ENCODE data around the gene PSMG2.
"Not testable (repeated sequence)": the region's sequence is repeated elsewhere in the genome, so short reads cannot be mapped to it uniquely, and the experiment has no call there.

PSMG2 gene

DNA sequence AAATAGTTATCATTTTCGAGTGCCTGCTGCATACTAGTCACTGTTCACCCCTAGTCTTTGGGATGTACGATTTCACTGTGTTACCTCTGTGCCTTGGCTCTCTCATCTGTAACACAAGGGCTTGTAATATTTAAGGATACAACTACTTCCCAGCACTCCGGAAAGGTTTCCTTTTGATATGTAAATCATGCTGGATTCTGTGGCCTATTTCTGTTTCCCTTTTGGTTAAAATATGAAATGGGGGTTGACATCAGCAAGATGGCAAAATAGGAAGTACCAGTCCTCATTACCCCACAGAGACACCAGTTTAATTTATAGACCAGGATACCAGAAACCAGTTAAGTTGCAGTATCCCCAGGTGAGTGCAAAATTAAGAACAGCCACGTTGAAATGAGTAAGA is 23.5 kb downstream of the PSMG2 start:
- DNase-seq: no peak

DNA sequence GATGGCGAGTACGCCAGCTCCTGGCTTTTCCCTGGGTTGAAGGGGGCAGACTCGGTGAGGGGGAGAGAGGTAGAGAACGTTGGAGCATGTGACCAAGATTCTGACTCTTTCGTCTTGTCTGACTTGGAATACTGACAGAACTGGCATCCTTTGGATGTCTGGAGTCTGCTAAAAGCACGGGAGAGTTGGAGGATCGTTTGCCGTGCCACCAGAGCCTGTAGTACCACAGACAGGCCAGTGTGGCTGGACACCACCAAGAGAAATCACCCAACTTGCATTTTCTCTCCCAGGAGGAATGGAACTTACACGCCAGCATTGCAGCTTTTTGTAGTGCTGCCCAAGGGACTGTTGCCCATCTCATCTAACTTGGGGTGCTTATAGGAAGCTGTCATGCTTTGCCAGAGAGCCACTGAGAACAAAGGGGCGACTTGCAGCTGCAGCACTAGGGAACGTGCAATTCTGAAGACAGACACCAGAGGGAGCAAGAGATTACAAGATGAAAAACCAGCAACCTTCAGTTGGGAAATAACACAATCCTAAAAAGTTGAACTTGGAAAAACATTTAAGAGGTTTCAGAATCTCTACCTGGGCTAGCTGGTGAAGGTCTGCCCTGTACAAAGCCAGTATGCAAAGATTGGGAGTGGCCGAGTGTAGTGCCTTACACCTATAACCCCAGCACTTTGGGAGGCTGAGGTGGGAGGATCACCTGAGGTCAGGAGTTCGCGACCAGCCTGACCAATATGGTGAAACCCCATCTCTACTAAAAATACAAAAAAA is 24.1 kb downstream of the PSMG2 start:
- DNase-seq: peak; percentile 29

DNA sequence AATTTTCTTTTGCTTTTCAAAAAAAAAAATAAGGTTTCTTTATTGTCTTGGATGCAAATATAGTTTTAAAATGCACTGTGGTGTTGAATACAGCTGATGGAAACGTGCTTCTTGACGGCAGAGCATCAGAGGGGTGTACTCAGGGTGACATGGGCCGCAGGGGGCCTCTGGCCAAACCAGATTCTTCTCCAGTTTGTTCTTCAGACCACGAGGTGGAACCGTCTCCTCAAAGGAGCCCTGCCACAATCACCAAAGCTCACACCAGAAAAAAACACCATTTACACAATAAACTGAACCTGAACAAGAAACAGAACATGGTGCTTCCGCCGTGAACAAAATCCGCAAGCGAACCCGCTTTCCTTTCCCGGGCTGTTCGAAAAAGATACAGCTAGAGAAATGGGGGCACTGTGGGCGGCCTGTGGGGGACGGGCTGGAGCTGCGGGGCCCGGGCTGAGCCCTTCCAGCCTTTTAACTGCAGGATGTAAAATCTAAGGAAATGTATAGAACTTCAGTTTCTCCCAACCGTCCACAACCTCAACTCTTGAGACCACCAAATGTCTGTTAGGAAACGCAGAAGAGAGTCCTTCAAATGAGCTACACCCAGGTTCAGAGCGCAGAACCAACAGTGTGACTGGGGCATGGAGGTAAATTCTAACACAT is 34.5 kb downstream of the PSMG2 start:
- DNase-seq: no peak

DNA sequence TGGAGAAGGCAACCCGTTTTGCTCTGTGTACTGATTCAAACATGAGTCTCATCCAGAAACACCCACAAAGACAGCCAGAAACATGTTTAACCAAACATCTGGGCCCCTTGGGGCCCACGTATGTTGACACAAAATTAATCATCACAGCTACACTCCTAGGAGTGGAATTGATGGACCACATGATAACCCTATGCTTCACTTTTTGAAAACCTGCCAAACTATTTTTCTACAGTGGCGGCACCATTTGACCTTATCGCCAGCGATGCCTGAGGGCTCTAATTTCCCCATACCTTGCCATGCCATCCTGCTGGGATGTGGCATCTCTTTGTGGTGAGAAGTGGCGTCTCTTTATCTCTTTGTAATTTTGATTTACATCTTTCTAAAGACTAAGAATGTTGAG is 38.5 kb downstream of the PSMG2 start:
- DNase-seq: no peak

DNA sequence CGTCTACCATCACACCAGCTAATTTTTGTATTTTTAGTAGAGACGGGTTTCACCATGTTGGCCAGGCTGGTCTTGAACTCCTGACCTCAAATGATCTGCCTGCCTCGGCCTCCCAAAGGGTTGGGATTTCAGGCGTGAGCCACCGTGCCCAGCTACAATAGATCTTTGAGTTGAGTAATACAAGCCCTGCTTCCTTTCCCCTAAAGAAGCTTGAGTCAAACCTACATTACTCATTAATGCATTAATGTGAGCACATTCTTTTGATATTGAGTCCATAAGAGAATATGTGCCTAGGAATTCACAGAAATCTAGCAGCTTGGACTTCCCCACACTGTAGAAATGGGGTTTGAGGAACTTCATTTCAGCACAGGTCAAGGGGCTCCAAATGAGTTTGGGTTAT is 39.6 kb downstream of the PSMG2 start:
- no peak for DNase-seq

DNA sequence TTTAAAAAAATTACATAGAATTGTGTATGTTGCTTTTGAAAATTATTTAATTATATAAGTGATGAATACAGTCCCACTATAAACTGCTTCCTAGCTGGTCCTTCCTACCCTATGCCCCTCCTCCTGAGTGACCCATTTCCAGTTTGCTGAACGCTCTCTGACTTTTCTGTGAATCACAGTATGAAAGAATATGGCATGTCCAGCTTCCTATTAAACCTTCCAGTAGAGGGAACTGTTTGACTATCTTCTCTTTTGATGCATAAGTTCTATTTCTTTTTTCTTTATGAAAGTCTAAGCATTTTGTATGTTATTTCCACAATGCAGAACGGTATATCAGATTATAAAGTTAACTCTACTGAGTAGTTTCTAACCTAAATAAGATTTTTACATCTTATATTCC is 41.3 kb downstream of the PSMG2 start:
- DNase-seq: peak; percentile 10

DNA sequence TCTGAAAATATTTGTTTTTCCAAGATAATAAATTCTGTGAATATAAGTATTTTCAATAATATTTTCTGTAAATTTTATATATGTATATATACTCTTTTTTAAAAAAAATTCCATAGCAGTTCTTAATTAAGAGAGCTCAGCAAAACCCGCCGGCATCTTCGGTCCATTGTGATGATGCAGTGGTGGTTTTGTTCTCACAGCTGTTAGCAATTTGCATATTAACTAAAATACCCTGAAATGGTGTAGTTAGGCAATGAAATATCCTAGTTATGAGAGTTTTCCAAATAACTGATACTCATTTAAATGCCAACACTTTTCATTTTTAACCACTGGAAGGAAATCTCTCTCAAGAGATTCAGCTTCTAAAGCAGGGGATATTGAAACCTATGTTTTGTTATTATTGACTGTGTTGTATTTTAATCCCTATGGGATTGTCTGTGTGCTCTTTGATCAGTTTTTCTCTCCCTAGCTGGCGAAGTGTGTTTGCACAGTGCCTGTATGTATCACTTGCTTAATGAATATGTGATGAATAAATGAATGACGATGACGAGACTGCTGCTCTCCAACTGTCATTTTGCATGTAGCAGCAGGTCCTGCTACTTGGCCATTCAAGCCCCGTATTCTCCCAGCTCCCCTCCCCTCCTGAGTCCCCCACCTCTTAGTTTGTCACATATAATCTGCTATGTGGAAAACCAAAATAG is 42.4 kb downstream of the PSMG2 start:
- DNase-seq: no peak

DNA sequence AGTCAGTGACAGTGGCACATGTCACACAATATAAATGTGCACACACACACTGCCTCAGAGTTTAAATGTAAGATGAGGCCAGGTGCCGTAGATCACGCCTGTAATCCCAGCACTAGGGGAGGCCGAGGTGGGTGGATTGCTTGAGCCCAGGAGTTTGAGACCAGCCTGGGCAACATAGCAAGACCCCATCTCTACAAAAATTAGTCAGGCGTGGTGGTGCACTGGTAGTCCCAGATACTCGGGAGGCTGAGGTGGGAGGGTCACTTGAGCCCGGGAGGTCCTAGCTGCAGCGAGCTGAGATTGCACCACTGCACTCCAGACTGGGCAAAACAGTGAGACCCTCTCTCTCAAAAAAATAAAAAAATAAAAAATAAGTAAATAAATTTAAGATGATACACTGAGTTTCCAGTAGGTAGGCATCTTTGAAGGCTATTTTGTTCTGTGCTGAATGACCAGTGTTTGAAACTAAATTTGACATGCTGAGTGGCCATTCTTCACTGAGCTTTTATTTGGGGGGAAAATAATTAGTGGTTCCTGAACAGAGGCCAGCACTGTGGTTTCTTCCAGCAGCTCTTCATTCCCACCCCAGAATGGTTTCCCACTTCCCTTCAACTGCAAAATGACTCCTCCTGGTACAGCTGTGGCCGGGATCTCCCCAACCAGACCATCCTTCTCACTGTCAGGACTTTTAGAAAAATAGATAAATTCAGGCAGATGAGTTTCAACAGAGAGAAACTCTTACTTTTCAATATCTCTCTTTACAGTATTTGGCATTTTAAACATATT is 44.9 kb downstream of the PSMG2 start:
- no peak for DNase-seq

DNA sequence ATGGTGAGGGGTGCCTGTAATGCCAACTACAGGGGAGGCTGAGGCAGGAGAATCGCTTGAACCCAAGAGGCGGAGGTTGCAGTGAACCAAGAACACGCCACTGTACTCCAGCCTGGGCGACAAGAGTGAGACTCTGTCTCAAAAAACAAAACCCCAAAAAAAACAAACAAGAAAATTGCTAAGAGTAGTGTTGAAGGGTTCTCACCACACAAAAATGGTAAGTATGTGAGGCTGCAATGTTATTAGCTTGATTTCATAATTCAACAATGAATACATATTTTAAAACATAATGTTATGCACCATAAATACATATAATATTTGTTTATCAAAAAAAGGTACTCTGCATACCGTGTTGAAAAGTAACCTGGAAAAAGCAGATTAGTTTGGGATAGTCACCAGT is 45.8 kb downstream of the PSMG2 start:
- DNase-seq: no peak

DNA sequence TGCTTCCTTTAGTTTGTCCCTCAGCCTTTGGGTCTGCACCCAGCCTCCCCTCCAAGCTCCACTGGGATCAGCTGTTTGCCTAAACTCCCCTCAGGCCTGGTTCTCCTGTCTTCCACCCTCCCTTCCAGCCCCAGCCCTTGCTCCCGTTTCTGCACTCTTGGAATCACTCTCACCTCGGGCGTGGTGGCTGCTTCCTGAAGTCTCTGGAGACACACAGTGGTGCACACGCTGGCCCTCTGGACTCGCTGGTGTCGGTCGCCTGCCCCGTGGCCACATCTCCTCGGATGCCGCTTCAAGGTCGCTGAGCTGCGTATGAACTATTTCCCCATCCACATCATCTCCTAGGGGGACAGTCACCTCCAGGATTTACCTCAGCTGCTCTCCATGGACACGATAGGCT is 46.3 kb downstream of the PSMG2 start:
- no peak for DNase-seq

DNA sequence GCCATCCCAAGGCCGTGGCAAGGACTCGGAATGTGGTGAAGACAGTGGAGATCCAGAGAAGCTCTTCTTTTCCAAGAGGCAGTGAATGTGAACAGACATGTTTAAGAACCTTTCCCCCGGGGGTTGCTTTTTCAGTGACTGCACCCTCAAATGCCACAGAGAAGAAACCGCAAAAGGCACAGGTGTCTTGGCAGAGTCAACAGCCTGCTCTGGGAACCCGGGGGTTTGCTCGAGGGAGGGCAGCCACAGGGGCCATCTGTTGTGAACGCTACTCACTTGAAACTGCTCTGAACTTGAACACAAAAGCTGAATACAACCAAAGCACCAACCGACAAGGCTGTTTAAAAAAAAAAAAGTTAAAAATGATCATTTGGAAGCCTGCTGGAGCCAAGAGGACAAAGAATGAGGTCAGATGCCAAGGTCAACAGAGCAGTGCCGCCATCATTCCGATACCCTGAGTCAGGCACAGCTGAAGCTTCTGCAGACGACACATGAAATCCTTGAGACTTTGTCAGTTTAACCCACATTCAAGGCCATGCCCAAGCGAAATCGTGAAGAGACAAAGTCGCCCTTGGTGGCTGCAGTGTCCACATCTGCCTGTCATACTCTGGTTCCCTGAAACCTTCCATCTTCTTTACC is 47.4 kb downstream of the PSMG2 start:
- no peak for DNase-seq

DNA sequence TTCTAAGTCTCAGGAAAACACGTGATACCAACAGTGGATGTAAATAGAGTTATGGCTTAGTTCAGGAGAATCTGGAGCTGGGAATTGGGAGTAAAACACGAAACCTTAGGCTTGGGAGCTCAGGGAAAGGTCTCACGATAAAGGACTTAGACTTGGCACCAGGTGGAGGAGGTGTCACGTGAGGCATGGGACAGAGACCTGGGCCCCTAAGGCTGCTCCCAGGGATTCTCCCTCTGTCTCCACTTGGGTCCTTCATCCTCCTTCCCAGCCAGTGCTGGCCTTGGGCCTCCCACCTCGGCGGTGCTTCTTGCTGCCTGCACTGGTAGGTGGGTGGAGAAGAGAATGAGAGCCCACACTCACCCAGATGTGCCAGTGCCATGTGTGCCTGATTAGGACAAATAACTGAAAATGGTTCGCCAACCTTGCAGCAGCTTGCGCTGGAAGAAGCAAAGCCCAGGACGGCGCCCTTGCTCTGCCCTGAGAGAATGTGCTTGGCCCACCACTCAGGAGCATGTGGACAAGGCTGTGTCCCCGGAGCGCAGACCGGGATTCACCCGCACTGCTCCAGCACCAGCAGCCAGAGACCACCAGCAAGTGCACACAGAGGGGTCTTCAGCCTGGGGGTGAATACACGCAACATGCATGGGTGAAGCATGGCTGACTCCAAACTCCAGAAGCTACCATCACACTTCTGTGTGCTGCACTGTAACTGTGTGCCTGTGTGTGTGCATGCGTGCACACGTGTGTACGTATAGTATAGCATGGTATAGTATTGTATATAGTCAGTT is 48.1 kb downstream of the PSMG2 start:
- no peak for DNase-seq

DNA sequence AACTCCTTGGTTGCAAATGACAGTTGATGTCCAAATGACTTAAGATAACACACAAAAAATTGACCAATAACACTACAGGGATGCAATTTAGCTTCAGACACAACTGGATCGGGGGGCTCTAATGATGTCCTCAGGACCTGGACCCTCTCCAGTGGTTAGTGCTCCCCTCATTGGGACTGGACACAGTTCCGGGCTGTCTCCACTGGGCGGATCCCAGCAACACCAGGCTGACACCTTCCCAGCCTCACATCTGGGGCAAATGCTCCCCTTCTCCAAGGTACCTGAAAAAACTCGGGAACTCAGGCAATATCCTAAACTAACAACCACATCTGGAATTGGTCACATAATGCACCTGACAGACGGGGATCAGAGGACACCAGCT is 48.7 kb downstream of the PSMG2 start:
- no peak for DNase-seq

DNA sequence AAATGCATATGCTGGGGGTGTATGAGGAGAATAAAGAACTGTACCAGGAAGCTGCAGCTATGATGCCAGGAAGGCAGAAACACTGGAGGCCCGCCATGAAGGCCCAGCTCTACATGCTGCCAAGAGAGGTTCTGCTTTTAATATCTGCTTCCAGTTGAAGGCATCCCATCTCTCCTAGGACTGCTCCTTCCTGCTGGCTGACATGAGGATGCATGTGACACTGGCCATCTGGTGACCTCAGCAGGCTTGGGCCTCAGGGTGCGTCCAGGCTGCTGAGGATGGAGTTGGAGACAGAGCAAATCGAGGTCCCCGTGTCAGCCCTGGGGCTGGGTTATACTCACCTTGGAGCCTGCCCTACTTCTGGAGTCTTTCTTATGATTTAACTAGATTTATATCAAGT is 49.0 kb downstream of the PSMG2 start:
- no peak for DNase-seq

DNA sequence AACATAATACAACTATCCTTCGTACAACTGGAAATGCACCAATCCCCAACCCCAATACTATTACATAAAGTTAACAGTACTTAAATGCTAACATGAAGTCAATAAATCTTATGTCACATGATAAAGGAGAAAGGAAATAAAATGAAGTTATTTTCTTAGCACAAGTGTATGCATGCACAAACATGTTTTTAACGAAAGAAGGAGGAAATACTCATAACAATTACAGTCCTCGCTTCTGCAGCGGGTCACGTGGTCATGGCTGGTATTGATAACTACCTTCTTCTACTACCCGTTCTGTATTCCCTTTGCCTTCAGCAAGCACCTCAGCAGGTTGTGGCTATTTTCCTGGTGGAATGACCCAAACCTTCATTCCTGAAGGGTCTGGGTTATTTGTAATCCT is 51.7 kb downstream of the PSMG2 start:
- no peak for DNase-seq

DNA sequence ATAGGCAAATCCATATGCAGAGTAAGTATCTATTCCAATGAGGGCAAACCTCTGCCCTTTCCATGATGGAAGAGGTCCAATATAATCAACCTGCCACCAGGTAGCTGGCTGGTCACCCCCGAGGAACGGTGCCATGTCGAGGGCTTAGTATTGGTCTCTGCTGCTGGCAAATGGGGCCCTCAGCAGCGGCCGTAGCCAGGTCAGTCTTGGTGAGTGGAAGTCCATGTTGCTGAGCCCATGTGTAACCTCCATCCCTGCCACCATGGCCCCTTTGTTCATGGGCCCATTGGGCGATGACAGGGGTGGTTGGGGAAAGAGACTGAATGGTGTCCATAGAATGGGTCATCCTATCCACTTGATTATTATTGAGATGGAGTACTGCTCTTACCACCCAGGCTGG is 52.8 kb downstream of the PSMG2 start:
- not testable (repeated sequence) for DNase-seq

DNA sequence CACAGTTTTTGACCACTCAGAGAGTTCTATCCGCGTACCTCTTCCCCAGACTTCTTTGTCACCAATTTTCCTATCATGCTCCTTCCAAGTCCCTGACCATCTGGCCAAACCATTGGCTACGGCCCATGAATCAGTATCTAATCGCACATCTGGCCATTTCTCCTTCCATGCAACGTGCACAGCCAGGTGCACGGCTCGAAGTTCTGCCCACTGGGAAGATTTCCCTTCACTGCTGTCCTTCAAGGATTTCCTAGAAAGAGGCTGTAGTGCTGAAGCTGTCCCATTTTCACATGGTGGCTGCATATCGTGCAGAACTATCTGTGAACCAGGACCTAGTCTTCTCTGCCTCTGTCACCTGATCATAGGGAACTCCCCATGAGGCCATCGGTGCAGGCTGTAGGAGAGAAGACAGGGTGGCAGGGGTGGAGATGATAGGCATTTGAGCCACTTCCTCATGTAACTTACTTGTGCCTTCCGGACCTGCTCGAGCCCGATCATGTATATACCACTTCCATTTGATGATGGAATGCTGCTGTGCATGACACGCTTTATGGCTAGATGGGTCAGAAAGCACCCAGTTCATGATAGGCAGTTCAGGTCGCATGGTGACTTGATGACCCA is 53.9 kb downstream of the PSMG2 start:
- not testable (repeated sequence) for DNase-seq

DNA sequence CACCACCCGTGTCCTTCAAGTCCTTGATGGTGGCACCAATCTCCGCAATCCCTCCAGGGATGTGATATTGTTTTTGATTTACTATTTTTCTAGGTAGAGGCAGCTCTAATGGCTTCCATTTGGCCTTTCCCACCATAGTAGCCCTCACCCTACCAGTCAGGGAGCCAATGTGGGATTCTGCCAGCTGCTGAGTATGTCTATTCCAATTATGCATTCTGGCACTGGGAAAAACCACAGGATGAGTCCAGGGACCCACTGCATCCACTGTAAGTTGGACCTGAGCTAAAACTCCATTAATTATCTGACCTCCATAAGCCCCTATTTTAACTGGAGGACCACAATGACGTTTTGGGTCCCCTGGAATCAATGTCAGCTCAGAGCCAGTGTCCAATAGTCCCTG is 55.7 kb downstream of the PSMG2 start:
- not testable (repeated sequence) for DNase-seq

DNA sequence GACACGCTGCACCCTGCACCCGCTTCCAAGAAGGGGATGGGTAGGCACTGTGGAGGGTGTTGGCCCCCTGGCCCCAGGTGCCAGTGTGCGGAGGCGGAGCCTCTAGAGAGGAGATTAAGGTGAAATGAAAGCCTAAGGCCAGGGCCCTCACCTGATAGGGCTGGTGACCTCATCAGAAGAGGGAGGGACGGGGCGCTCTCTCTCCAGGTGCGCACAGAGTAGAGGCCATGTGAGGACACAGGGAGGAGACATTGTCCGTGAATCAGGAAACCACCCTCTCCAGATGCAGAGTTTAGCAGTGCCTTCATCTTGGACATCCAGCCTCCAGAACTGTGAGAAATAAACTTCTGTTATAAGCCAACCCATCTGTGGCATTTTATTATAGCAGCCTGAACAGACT is 62.3 kb downstream of the PSMG2 start:
- DNase-seq: peak; percentile 82

DNA sequence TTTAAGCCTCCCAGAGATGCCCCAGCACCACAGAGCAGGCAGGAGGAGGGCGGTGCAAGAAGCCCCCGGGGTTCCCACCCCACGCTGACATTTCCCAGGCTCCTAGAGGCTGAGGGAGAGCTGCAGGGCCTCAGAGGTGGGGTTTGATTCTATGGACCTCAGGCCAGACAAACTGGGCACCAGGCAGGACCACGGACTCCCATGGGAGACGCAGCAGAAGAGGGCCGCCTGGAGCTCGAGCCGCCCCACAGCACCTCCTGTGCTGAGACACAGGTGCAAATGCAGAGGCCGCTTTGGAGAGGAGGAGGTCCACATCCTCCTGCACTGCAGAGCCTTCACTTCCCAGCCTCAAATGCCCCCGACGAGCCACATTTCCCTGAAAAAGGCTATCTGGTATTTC is 62.7 kb downstream of the PSMG2 start:
- DNase-seq: no peak

DNA sequence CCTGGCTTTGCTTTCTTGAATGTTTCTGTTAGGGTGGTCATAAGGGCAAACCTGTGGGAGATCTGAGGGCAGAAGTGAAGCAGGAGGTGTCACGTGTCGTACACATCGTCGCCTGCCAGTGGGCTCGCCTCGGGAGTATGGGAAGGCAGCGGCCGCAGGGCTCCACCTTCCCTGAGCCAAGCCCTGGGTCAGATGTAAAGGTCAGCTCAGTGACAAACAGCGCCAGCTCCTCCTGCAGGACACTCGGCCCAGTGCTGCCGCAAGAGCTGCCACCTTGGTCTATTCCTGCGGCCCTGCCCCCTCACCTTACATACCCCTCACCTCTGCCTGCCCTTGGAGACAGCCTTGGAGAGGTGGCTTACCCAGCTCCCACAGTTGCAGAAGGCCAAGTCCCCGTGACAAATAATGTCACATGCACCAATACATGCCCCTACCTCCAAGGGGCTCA is 64.2 kb downstream of the PSMG2 start:
- no peak for DNase-seq
